SIG-M5 (cell line): ENCODE measurements around the gene CDC42EP4.
A peak's percentile ranks its signal among the peaks of the same experiment; 100 is the strongest.
"Not testable (repeated sequence)": the region's sequence is repeated elsewhere in the genome, so short reads cannot be mapped to it uniquely, and the experiment has no call there.

Source experiments
- DNase-seq: peaks from one replicate; lab custom pipeline; 2025; lab: John Stamatoyannopoulos, UW

Gene CDC42EP4

GRCh38 chr17:73342541-73343167, 30.9 kb upstream of the CDC42EP4 start:
- DNase-seq = no peak

DNA sequence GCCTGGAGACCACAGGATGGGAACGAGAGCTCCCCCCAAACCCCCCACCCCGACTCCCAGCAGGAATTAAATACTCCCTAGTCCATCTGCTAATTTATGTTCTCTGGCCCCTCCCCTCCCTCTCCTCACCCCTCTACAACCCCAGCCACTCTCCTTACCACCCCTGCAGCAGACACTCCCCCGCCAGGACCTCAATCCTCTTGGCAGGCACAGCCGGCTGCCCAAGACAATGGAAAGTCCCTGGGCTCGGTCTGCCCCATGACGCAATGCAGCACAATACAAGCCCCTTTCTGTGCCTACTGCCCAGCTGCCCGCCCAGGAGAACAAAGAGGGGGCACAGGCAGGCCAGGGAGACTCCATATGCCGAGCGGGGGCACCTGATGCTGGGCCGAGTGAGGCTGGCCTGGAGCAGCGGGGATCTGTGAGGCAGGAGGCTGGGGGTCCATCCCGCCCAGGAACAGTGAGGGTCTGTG, 30.3 kb upstream of the CDC42EP4 start:
- no peak for DNase-seq

DNA sequence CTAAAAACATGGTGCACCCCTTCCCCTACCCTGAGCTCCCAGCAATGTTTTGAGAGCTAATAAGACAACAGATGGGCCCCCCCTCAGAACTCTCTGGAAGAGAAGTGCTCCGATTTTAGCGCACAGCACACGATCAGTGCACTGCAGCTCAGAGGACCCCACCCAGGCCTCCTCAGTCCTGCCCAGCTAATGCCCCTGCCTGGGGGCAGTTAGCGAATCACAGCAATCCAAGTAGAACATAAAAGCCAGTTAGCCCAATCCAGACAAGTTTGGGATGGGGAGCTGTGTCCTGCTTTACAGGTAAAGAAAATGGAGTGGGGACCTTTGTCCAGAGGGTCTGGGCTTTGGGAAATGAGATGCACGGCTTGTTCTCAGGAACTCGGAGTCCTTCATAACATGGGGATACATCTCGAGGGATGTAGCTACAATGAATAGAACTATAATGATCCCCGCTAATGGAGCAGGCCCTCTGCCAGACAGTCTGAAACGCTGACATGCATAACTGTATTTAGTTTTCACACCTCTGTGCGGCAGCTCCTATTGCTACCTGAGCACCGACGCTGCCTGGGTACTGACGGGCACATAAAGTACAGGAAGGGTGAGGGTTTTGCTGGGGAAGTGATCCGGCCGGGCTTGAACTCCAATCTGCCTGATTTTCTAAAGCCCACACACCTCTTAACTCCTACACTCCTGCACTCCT, 29.7 kb upstream of the CDC42EP4 start:
- DNase-seq = no peak

DNA sequence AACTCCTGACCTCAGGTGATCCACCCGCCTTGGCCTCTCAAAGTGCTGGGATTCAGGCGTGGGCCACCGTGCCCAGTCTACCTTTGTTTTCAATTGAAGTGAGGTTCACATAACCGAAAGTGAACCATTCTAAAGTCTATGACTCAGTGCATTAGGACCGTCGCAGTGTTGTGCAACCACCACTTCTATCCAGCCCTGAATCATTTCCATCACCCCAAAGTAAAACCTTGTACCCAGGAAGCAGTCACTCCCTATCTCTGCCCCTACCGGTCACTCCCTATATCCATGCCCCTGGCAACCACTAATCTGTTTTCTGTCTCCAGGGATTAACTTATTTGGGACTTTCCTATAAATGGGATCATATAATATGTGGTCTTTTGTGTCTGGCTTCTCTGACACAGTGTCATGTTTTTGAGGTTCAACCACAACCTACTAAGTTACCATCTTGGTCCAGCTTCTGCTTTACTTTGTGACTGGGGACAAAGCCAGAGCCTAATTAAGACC, 28.3 kb upstream of the CDC42EP4 start:
- DNase-seq = peak; percentile 86

DNA sequence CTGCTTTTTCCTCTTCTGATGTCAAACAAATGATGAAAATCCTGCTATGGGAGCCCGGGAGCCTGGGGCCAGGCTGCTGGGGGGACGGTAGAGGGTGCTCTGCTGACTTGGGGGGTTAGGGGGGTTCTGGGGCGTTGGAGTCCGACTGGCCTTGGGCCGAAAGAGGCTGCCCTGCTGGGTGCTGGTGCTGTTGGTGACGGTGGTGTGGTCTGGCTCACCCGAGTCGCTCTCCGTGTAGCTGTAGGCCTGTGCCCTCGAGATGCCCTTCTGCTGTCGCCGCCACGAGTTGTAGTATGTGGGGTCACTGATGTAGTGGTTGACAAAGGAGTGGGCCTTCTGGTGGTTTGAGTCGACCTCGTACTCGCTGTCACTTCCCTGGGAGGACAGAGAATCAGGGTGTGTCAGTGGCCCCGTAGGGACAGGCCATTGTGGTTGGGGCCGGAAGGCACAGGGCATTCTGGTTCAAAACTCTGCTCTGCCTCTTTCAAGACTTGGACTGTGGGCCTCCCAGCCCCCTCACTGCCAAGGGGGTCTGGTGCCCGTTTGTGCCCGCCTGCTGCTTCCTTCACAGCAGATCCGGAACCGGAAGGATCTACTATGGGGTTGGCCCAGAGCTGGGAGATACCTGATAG, 26.9 kb upstream of the CDC42EP4 start:
- no peak for DNase-seq

DNA sequence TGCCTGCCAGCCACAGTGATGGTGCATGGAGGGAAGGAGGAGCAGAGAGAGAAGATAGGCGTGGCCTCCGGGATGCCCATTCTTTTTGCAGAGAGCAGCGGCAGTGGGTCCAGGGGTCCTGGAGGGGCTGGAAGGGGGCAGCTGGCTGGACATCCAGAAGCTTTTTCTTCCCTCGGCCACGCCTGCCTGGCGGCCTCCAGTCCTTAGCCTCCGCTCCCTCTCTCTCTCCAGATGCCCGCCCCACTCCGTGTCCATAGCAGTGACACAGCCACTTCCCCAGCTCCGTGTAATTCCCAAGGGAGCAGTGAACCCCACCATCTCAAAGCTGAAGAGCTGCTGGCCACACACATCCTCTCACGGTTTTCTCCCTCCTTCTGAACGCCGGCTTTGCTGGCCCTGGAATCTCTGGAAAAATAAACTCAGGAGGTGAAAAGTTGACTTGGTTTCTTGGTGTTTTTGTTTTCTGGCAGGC, 26.3 kb upstream of the CDC42EP4 start:
- DNase-seq = no peak

DNA sequence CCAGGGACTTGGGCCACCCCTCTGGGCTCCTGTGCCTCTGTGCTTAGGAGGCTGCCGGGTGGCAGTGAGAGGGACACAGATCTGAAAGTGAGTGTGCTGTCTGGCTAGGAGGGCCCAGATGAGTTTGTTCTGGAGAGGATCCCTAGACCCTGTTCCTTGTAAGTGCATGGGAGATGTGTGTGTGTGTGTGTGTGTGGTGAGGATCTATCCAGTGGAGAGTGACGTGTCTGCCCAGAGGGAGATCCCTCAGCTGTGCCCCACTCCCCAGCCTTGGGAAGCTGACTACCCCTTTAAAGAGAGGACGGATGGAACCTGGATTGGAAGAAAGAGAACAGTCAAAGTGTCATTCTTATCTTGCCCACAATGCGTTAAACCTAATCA, 25.5 kb upstream of the CDC42EP4 start:
- DNase-seq = no peak

- DNase-seq = no peak
These were observed 24.9 kb upstream of the CDC42EP4 start for GRCh38 chr17:73336408-73337329.

DNA sequence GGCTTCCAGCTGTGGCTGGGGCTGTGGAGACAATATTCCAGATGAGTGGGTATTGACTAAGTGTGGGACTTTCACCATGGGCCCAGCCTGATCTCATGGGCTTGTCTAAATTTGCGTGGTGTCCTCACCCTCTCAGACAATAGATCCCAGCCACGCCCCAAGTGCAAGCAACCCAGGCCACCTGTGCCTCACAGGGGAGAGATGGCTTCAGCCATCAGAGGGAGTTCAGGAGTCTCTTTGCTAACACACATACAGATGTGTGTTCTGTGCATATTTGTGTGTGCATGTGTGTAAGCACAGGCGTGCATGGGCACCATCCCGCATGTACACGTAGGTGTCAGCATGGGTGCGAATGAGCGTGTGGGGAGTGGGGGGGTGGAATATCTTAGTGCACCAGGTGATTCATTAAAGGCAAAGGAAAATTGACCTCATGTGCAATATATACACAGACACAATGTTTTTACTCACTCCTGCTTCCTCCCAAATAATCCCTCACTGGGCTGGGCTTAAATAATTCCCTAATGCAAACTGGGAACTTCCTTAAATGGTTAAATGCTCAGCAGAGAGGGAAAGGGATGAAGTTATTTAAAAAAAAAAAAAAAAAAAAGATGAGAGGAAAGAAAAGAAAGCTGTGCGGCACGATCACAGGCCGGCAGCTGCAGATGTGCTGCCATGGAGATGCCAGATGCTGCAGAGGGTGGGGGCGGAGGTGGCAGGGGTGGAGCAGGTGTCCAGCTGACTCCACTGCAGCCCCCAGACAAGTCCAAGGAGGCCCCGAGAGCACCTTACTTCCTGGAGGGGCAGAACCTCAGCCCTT, 24.0 kb upstream of the CDC42EP4 start:
- no peak for DNase-seq

DNA sequence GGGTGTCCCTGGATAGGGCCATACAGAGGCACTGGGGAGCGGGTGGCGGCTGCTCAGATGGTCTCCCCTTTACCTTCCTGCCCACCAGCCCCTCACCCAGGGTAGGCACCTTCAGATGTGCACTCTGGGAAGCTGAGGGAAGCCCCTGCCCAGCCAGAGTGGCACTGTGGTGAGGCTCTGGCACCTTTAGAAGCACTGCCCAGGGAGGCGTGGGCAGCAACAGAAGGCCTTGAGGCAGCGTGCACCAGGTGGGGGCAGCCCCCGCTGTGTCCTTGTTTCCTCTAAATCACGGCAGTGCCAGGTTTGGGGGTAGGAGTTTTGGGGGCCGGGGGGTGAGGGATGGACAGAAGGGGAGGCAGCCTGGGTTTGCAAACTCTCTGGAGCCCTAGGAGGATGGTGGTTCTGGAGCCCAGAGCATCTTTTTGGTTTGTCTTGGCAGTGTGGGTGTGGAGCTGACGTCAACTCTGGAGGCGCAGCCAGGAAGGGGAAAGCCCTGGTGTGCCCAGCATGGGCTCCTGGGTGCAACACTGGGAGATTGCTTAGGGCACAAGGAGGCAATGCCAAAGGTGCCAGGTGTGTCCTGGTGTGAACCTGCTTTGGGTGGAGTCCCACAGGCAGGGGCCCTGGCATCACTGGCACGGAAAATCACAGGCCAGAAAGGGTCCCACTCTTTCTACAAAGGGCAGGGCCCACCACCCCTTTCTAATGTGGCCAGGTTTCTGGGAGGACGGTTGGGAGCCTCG, 23.1 kb upstream of the CDC42EP4 start:
- DNase-seq = no peak

DNA sequence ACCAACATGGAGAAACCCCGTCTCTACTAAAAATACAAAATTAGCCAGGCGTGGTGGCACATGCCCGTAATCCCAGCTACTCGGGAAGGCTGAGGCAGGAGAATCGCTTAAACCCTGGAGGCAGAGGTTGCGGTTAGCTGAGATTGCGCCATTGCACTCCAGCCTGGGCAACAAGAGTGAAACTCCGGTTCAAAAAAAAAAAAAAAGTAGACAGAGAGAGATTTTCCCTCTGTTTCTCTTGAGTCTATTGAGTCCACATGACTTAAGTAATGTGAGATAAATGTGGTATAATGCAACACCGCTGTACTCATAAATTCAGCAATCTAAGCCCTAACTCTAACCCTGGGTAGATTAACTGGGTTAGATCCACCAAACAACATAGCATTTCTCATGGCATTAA, 21.6 kb upstream of the CDC42EP4 start:
- not testable (repeated sequence) for DNase-seq

DNA sequence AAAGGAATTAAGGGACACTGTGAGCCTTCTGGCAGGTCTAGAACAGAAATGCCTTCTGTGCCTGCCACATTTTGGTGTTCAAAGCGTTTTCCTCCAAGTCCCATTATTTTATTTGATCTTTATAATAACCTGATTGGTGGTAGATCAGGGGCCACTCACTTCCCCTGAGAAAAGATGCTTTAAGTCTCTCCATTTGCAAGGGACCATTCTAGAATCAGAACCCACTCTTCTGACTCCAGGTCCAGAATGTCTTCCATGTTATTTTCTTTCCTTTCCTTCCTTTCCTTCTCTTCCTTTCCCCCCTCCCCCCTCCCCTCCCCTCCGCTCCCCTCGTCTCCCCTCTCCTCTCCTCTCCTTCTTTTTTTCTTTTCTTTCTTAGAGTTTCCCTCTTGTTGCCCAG, 19.3 kb upstream of the CDC42EP4 start:
- DNase-seq = no peak

- no peak for DNase-seq
These were observed 15.9 kb upstream of the CDC42EP4 start for GRCh38 chr17:73327676-73328075.

- no peak for DNase-seq
These were observed 13.7 kb upstream of the CDC42EP4 start for GRCh38 chr17:73325527-73325842.

GRCh38 chr17:73324711-73325526, 13.1 kb upstream of the CDC42EP4 start:
- DNase-seq = no peak

GRCh38 chr17:73324160-73324475, 12.3 kb upstream of the CDC42EP4 start:
- DNase-seq = no peak

DNA sequence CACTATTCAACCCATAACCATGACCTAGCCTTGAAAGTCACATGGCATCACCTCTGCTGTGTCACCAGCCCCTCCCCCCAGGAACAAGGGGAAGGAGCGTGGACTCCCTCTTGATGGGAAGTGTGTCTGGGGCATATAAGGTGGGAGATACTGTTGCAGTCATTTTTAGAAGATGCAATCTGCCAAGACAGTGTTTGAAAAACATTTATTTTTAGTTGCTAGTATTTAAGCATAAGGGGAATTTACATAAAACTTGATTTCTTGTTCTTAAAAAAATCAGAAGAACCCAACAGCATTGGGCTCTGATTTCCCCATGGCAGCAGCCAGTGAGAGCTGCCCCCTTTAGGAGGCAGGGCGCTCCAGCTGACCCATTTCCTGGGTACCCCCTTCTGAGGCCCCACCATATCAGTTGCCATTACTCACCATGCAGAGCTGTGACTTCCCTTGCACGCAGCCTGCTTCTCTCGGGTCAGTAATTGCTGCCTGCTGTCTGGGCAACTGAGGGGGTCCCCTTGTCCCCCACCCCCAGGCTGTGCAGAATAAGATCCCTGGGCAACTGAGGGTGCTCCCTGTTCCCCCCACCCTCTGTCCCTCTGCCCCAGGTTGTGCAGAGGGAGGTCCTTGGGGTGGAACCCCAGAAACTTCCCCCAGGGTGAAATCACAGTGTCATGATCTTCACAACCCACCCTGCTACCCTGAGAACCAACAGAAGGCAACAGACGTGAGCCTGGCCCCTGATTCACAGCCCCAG, 11.8 kb upstream of the CDC42EP4 start:
- no peak for DNase-seq

GRCh38 chr17:73320601-73321264, 8.9 kb upstream of the CDC42EP4 start:
- DNase-seq = no peak

DNA sequence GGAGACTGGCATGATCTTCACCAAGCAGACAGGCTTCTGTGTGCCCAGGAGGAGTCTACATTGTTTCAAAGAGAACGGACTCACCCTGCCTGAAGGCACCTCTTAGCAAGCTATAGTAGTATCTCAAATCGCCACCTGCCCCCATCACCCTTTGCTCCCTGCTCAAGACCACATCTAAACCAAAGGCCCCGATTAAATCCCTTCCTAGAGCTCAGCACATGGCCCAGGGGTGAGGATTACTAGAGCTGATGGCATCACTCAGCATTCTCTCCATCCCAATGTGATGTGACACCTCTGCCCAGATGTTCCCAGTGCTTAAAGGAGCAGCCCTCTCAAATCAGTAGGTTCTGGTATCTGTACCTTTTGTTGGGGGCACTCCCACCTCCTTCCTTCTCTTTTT, 8.0 kb upstream of the CDC42EP4 start:
- no peak for DNase-seq
